Endothelial cell of umbilical vein (primary cell): ENCODE data around the gene FSD1L. TPM values are rescaled to one million over a fixed set of nuclear protein-coding genes. Genes with fewer than 3 reads are reported as not detected.

Experiments
- BruUV-seq: library from RNA; stranded (reverse); fragments of 400-500 nt; replicated peaks from 2 replicates; lab custom pipeline; 2021; lab: Mats Ljungman, UMichigan
- CTCF ChIA-PET: fragments of 300-600, 350-600 bp; sonication (Branson Sonifier 250); formaldehyde crosslinking; loops from one replicate; lab custom pipeline; 2021; ENCODE audit warnings: antibody characterized with exemption, inconsistent platforms; lab: Charles Lee
- POLR2A ChIA-PET: fragments of 300-600, 350-600 bp; sonication (Branson Sonifier 250); formaldehyde crosslinking; loops from one replicate; lab custom pipeline; 2021; ENCODE audit warnings: antibody characterized with exemption, inconsistent platforms; lab: Charles Lee
- DNase-seq: peaks from one replicate; pipeline ENCODE4 v3.0.0-alpha.2; 2011; ENCODE audit warnings: low read depth, low spot score
- FAIRE-seq: peaks from 2 replicates; lab custom pipeline; 2011; peaks lifted over from hg19 to GRCh38; lab: Jason Lieb, UNC
- H2AFZ ChIP-seq: 2 replicates; pipeline ENCODE4 v1.6.0; 2012; ENCODE audit warnings: low read depth, low read length, control low read depth, inconsistent platforms
- H3K27ac ChIP-seq: 2 replicates; pipeline ENCODE4 v1.5.1; 2011; ENCODE audit warnings: low read depth, mild to moderate bottlenecking, control low read depth, low read length, moderate library complexity; ENCODE audit not compliant: insufficient read depth
- H3K27me3 ChIP-seq, 2 experiments: 2 replicates each; pipeline versions ENCODE4 v1.6.0 to v1.6.1; 2011; ENCODE audit warnings: low read length in 2 of 2, mixed read lengths in 1 of 2; ENCODE audit not compliant: control insufficient read depth in 2 of 2, insufficient read depth in 2 of 2
- H3K36me3 ChIP-seq, 2 experiments: 2 replicates in 1 of 2; 3 replicates in 1 of 2; pipeline ENCODE4 v1.5.1; 2011; ENCODE audit warnings: low read length in 2 of 2, mild to moderate bottlenecking in 1 of 2, moderate library complexity in 1 of 2; ENCODE audit not compliant: control insufficient read depth in 2 of 2, insufficient read depth in 2 of 2; ENCODE audit errors: extremely low read depth in 1 of 2
- H3K4me1 ChIP-seq: 3 replicates; pipeline ENCODE4 v1.5.1; 2011; ENCODE audit warnings: mild to moderate bottlenecking, low read length; ENCODE audit not compliant: control insufficient read depth, insufficient read depth; ENCODE audit errors: extremely low read depth
- H3K4me2 ChIP-seq: 2 replicates; pipeline ENCODE4 v1.6.1; 2011; ENCODE audit warnings: low read length, control low read depth, mixed read lengths; ENCODE audit not compliant: insufficient read depth
- H3K4me3 ChIP-seq, 3 experiments: fragments of 200-600 bp in 1 of 3; sonication (generic), shearing (Covaris generic) in 1 of 3; replicated peaks in 1 of 3; 2 replicates each; pipeline ENCODE4 v1.5.1; 2011 to 2016; ENCODE audit warnings: control low read depth in 3 of 3, low read length in 3 of 3, mild to moderate bottlenecking in 2 of 3, inconsistent platforms in 1 of 3, low read depth in 1 of 3, moderate library complexity in 1 of 3; ENCODE audit not compliant: insufficient read depth in 1 of 3
- H3K79me2 ChIP-seq: 2 replicates; pipeline ENCODE4 v1.6.0; 2012; ENCODE audit warnings: low read length, inconsistent platforms; ENCODE audit not compliant: control insufficient read depth, insufficient read depth
- H3K9ac ChIP-seq: replicated peaks from 2 replicates; pipeline ENCODE3; 2011; ENCODE audit warnings: low read length, control low read depth; ENCODE audit not compliant: insufficient read depth; ENCODE audit errors: extremely low read depth
- H3K9me1 ChIP-seq: replicated peaks from 3 replicates; pipeline ENCODE4 v1.6.0; 2011; ENCODE audit warnings: mild to moderate bottlenecking, low read length; ENCODE audit not compliant: control insufficient read depth, insufficient read depth; ENCODE audit errors: extremely low read depth
- H3K9me3 ChIP-seq: replicated peaks from 2 replicates; pipeline ENCODE4 v1.5.1; 2012; ENCODE audit warnings: low read length, inconsistent platforms; ENCODE audit not compliant: control insufficient read depth, insufficient read depth
- H4K20me1 ChIP-seq: replicated peaks from 2 replicates; pipeline ENCODE3; 2011; ENCODE audit warnings: mild to moderate bottlenecking, low read length; ENCODE audit not compliant: control insufficient read depth, insufficient read depth; ENCODE audit errors: extremely low read depth
- EZH2 ChIP-seq: IDR thresholded peaks from 2 replicates; pipeline ENCODE4 v1.6.1; 2012; ENCODE audit warnings: borderline replicate concordance, low read depth, mild to moderate bottlenecking, moderate library complexity, low read length, inconsistent platforms; ENCODE audit not compliant: severe bottlenecking
- FOS ChIP-seq: IDR thresholded peaks from 2 replicates; pipeline ENCODE4 v1.6.1; 2011; ENCODE audit warnings: mild to moderate bottlenecking, low read length, moderate library complexity, borderline replicate concordance; ENCODE audit not compliant: insufficient read depth
- GATA2 ChIP-seq: IDR thresholded peaks from 2 replicates; pipeline ENCODE4 v1.7.0; 2011; ENCODE audit warnings: low read depth, mild to moderate bottlenecking, moderate library complexity, mixed read lengths, low read length; ENCODE audit not compliant: insufficient read length, insufficient read depth
- JUN ChIP-seq: IDR thresholded peaks from 2 replicates; pipeline ENCODE4 v1.6.1; 2011; ENCODE audit warnings: borderline replicate concordance, low read depth; ENCODE audit not compliant: insufficient read length, insufficient read depth
- MYC ChIP-seq: IDR thresholded peaks from one replicate; pipeline ENCODE4 v1.6.1; 2011; ENCODE audit warnings: mild to moderate bottlenecking, low read depth, low read length
- POLR2A ChIP-seq: IDR thresholded peaks from 2 replicates; pipeline ENCODE4 v1.6.1; 2012; ENCODE audit warnings: low read depth, mild to moderate bottlenecking, control low read depth, low read length
- POLR2AphosphoS5 ChIP-seq: IDR thresholded peaks from 2 replicates; pipeline ENCODE4 v1.6.1; 2012; ENCODE audit warnings: low read depth, mild to moderate bottlenecking, control low read depth, low read length, moderate library complexity; ENCODE audit not compliant: insufficient read depth
- dilution Hi-C: fragments of 300-500 bp; cut with MboI; formaldehyde crosslinking; loops from one replicate; pipeline ENCODE4 v1.15.0; 2019; ENCODE audit warnings: low sequenced_read_pairs; ENCODE audit not compliant: extremely low pct_ligation_motif_present
- intact Hi-C: fragments of 100-400 bp; cut with micrococcal nuclease; formaldehyde crosslinking; loops from one replicate; pipeline ENCODE4 v1.10.0; 2022
- polyA plus RNA-seq, 4 experiments: library from polyadenylated mRNA; depleted of rRNA in 3 of 4; stranded (reverse) in 3 of 4; unstranded in 1 of 4; fragments of >200 nt; gene quantifications; 2 replicates each; pipeline versions ENCODE4 v1.2.1 to v1.2.3, GENCODE V29; 2011 to 2012; ENCODE audit warnings: missing spikeins in 1 of 4
- total RNA-seq: library from RNA; stranded (reverse); gene quantifications from 2 replicates; pipeline ENCODE4 v1.2.3, GENCODE V29; 2021
- TF ChIP-seq, protein P1 (sequence below): IDR thresholded peaks from 2 replicates; pipeline ENCODE4 v1.6.1; 2011; ENCODE audit not compliant: insufficient read depth, insufficient read length
- TF ChIP-seq, protein P2 (sequence below), 2 donors: IDR thresholded peaks; 1 replicate in 1 of 2; 2 replicates in 1 of 2; pipeline ENCODE4 v1.5.1; 2011; ENCODE audit warnings: low read length in 2 of 2, mild to moderate bottlenecking in 2 of 2, moderate library complexity in 2 of 2, control low read depth in 1 of 2, inconsistent platforms in 1 of 2, low read depth in 1 of 2; ENCODE audit not compliant: insufficient read depth in 1 of 2; ENCODE audit errors: extremely low read depth in 1 of 2

FSD1L gene
- total and polyA plus RNA-seq, 2 donors (not counting 3 experiments of a cell fraction or from before 2014, with no cell fraction given): 0.69 to 8.5 TPM

DNA sequence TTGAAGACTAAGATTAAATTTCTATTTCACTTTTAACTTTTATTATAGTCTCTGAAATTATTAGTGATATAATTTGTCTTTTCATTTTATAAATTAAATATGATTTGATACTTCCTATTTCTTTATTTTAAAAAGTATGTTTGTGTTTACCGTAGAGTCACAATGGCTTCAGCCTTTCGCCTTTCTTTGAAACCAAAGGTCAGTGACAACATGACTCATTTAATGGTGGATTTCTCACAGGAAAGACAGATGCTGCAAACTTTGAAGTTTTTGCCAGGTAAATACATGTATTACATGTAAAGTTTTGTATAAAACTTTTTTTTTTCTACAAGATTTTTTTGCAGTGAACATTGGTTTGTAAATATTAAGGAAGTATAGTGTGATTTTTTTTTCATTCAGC lies 36.4 kb downstream of the FSD1L start:
- no peak overlapping the region for H3K4me2 ChIP-seq
- no peak overlapping the region for H3K27ac ChIP-seq
- H2AFZ ChIP-seq: no peak overlapping the region
- intact Hi-C loops (no loop called here), dilution Hi-C loops (no loop called here)
- FAIRE-seq: no peak
- H3K9me1 ChIP-seq: no peaks in the 10 kb centered on the region
- no peaks in the 10 kb centered on the region for H3K36me3 ChIP-seq
- ChIA-PET POLR2A (no interaction called here), CTCF (interaction anchor here (1.8 kb wide), 1 partner anchor 9 kb away, joined by 4 read pairs; no protein-coding TSS in a partner anchor)
- no peaks in the 10 kb centered on the region for H3K27me3 ChIP-seq
- H3K9ac ChIP-seq: no peak overlapping the region
- no peak for TF ChIP-seq POLR2A
- no peak for TF ChIP-seq FOS
- TF ChIP-seq GATA2: no peak
- TF ChIP-seq, protein P1, sequence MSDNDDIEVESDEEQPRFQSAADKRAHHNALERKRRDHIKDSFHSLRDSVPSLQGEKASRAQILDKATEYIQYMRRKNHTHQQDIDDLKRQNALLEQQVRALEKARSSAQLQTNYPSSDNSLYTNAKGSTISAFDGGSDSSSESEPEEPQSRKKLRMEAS: no peak
- TF ChIP-seq MYC: no peak
- TF ChIP-seq EZH2: no peak
- TF ChIP-seq, protein P2, sequence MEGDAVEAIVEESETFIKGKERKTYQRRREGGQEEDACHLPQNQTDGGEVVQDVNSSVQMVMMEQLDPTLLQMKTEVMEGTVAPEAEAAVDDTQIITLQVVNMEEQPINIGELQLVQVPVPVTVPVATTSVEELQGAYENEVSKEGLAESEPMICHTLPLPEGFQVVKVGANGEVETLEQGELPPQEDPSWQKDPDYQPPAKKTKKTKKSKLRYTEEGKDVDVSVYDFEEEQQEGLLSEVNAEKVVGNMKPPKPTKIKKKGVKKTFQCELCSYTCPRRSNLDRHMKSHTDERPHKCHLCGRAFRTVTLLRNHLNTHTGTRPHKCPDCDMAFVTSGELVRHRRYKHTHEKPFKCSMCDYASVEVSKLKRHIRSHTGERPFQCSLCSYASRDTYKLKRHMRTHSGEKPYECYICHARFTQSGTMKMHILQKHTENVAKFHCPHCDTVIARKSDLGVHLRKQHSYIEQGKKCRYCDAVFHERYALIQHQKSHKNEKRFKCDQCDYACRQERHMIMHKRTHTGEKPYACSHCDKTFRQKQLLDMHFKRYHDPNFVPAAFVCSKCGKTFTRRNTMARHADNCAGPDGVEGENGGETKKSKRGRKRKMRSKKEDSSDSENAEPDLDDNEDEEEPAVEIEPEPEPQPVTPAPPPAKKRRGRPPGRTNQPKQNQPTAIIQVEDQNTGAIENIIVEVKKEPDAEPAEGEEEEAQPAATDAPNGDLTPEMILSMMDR (IDR thresholded peaks at IDR 0.05; ENCODE audit: extremely low read depth in 1 of 2, insufficient read depth in 1 of 2, low read depth in 1 of 2, low read length in 2 of 2): no peak
- TF ChIP-seq POLR2AphosphoS5: no peak
- TF ChIP-seq JUN: no peak
- H3K79me2 ChIP-seq: peaks cover 3% of the 10 kb centered on the region
- no peak overlapping the region for H3K4me3 ChIP-seq
- no TSS peak for BruUV-seq
- DNase-seq: no peak
- H3K9me3 ChIP-seq: no peaks in the 10 kb centered on the region
- no peaks in the 10 kb centered on the region for H4K20me1 ChIP-seq
- no peaks in the 10 kb centered on the region for H3K4me1 ChIP-seq
